ENCODE measurements around the gene CDH5.

DNA sequence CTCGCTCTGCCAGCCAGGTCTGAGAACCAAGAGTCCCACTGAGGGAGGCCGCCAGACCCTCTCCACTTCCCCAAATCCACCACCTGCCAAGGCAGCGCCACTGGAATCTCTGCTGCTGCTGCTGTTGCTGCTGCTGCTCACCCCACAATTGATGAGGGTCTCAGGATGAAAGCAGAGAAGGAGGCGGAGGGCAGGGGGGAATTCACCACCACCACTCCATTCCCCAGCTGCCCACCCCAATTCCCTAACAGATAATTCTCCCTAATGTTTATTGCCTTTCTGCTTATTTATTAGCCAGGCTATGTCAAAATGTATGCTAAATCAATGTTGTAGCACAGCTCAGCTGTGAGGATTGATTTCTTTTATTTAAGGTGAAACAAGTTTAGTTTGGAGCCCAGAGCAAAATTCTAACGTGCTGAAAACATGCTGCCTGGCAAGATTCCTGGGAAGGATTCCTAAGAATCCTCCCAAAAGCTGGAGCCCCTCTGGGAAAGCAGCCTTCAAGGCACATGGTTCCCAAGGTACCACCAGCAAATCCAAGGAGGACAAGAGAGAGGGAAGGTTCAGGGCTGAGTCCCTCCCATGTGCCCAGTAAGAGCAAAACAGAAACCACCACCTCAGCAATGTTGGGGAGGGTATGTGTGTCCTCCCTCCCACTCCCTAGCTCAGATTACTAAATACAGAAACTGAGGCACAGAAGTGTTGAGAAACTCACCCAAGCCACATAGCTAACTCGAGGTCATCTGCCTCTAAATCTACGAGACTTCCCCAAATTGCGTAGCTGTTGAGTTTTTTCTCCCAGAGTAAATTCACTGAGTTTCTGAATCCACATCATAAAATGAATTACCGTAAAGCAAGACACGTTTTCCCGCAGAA lies 12.2 kb upstream of the CDH5 start:
- TF ChIP-seq, protein P1, sequence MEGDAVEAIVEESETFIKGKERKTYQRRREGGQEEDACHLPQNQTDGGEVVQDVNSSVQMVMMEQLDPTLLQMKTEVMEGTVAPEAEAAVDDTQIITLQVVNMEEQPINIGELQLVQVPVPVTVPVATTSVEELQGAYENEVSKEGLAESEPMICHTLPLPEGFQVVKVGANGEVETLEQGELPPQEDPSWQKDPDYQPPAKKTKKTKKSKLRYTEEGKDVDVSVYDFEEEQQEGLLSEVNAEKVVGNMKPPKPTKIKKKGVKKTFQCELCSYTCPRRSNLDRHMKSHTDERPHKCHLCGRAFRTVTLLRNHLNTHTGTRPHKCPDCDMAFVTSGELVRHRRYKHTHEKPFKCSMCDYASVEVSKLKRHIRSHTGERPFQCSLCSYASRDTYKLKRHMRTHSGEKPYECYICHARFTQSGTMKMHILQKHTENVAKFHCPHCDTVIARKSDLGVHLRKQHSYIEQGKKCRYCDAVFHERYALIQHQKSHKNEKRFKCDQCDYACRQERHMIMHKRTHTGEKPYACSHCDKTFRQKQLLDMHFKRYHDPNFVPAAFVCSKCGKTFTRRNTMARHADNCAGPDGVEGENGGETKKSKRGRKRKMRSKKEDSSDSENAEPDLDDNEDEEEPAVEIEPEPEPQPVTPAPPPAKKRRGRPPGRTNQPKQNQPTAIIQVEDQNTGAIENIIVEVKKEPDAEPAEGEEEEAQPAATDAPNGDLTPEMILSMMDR (IDR thresholded peaks at IDR 0.05) = no peak
- TF ChIP-seq GATA2 (CRISPR knock-in tag; IDR thresholded peaks at IDR 0.05) = no peak
- TF ChIP-seq GABPA (IDR thresholded peaks at IDR 0.05; ENCODE audit: low read depth) = no peak
